ENCODE results near the gene KCTD21. TPM values are rescaled to one million over a fixed set of nuclear protein-coding genes. Genes with fewer than 3 reads are reported as not detected.

The KCTD21 gene
- total and polyA plus RNA-seq, 10 of the 15 experiments (the other 5 are each of a cell fraction or from before 2014, with no cell fraction given) = 0.63 to 5.4 (median 3.6) TPM

DNA sequence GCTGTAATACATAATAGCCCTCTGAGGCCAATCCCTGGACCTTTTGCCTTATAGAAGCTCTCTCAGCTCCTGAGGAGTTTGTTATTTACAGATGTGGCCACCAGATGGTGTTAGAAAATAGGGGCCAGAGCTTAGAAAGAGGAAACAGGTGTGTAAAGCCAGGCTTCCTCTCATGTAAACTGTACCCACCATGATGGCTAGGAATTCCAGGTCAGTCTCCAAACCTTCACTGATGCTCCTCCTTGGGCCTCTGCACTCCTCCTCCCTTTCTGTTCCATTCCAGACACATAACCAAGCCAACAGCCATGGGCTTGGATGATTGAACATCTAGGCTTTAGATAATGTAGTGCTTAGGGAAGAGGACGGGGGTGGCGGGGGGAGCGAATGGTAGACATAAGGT lies 40.0 kb upstream of the KCTD21 start:
- H3K36me3 ChIP-seq (ENCODE audit: control insufficient read depth in 2 of 2, insufficient read depth in 2 of 2, low read length in 1 of 2) = no peaks in the 10 kb centered on the region
- TF ChIP-seq CREB1 (IDR thresholded peaks at IDR 0.05; ENCODE audit: low read depth) (no peak), NRF1 (conservative IDR thresholded peaks at IDR 0.05; ENCODE audit: low read depth, low read length) (no peak), ATF3 (IDR thresholded peaks at IDR 0.05; ENCODE audit: borderline replicate concordance, extremely low read depth, low read depth, low read length) (no peak), NR2C1 (IDR thresholded peaks at IDR 0.05) (no peak), RAD21 (IDR thresholded peaks at IDR 0.05; ENCODE audit: insufficient read depth, low read depth, low read length) (peak; percentile 99), MEF2A (IDR thresholded peaks at IDR 0.05; ENCODE audit: insufficient read depth, low read depth, low read length) (peak; percentile 66; the same call in 1 of the 2 replicates), FOXM1 (IDR thresholded peaks at IDR 0.05; ENCODE audit: low read depth, low read length) (0 out of 2 replicates have a peak, but pooled peaks have one; percentile 56), ZZZ3 (IDR thresholded peaks at IDR 0.05; ENCODE audit: control insufficient read depth, insufficient read length, low read depth) (no peak), YY1 (IDR thresholded peaks at IDR 0.05; ENCODE audit: low read depth, low read length) (peak; percentile 76), FOXK2 (IDR thresholded peaks at IDR 0.05) (no peak), TCF12 (IDR thresholded peaks at IDR 0.05; ENCODE audit: low read depth, low read length) (peak; percentile 58; the same call in 1 of the 2 replicates), KAT2A (conservative IDR thresholded peaks at IDR 0.05; ENCODE audit: control insufficient read depth, low read depth, low read length) (no peak), MAX (IDR thresholded peaks at IDR 0.05; ENCODE audit: low read depth, low read length) (no peak), DPF2 (IDR thresholded peaks at IDR 0.05) (no peak), ETV6 (conservative IDR thresholded peaks at IDR 0.05 in 1 of 2, IDR thresholded peaks at IDR 0.05 in 1 of 2; ENCODE audit: borderline replicate concordance in 1 of 2, low read depth in 1 of 2) (0 out of 4 replicates have a peak, but pooled peaks of 1 of the 2 experiments have one; percentile 32)
- TF ChIP-seq, protein P1, sequence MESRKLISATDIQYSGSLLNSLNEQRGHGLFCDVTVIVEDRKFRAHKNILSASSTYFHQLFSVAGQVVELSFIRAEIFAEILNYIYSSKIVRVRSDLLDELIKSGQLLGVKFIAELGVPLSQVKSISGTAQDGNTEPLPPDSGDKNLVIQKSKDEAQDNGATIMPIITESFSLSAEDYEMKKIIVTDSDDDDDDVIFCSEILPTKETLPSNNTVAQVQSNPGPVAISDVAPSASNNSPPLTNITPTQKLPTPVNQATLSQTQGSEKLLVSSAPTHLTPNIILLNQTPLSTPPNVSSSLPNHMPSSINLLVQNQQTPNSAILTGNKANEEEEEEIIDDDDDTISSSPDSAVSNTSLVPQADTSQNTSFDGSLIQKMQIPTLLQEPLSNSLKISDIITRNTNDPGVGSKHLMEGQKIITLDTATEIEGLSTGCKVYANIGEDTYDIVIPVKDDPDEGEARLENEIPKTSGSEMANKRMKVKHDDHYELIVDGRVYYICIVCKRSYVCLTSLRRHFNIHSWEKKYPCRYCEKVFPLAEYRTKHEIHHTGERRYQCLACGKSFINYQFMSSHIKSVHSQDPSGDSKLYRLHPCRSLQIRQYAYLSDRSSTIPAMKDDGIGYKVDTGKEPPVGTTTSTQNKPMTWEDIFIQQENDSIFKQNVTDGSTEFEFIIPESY (IDR thresholded peaks at IDR 0.05) = no peak
- TF ChIP-seq, protein P2, sequence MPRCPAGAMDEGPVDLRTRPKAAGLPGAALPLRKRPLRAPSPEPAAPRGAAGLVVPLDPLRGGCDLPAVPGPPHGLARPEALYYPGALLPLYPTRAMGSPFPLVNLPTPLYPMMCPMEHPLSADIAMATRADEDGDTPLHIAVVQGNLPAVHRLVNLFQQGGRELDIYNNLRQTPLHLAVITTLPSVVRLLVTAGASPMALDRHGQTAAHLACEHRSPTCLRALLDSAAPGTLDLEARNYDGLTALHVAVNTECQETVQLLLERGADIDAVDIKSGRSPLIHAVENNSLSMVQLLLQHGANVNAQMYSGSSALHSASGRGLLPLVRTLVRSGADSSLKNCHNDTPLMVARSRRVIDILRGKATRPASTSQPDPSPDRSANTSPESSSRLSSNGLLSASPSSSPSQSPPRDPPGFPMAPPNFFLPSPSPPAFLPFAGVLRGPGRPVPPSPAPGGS (IDR thresholded peaks at IDR 0.05; ENCODE audit: borderline replicate concordance, insufficient read depth, low read depth, low read length, poor library complexity, severe bottlenecking) = no peak
- TF ChIP-seq, protein P3, sequence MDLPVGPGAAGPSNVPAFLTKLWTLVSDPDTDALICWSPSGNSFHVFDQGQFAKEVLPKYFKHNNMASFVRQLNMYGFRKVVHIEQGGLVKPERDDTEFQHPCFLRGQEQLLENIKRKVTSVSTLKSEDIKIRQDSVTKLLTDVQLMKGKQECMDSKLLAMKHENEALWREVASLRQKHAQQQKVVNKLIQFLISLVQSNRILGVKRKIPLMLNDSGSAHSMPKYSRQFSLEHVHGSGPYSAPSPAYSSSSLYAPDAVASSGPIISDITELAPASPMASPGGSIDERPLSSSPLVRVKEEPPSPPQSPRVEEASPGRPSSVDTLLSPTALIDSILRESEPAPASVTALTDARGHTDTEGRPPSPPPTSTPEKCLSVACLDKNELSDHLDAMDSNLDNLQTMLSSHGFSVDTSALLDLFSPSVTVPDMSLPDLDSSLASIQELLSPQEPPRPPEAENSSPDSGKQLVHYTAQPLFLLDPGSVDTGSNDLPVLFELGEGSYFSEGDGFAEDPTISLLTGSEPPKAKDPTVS (IDR thresholded peaks at IDR 0.05; ENCODE audit: low read depth, low read length) = no peak

More for the DNA sequence above, 40.0 kb upstream of the KCTD21 start:
- no peaks in the 10 kb centered on the region for H3K79me2 ChIP-seq (ENCODE audit: control insufficient read depth, insufficient read depth, low read length)
- ChIA-PET CTCF (interaction anchor here (0.6 to 8.1 kb wide), 42 partner anchors 10 to 487 kb away, joined by 3 to 181 read pairs (median 6); partner anchors contain the start of genes GAB2, KCTD21, NARS2 and USP35), POLR2A (interaction anchor here (0.6 to 1.6 kb wide), 4 partner anchors 336 to 357 kb away, joined by 3 to 6 read pairs (median 4); partner anchors contain the start of gene NARS2), SMC1A (ENCODE audit: uncharacterized antibody, unreplicated experiment) (interaction anchor here (0.8 to 3.1 kb wide), 28 partner anchors 9 to 487 kb away, joined by 3 to 89 read pairs (median 4); partner anchors contain the start of genes ALG8, GAB2 and NARS2), RAD21 (ENCODE audit: unreplicated experiment) (interaction anchor here (0.6 to 5.2 kb wide), 28 partner anchors 10 to 417 kb away, joined by 3 to 124 read pairs (median 3); partner anchors contain the start of genes ALG8, GAB2, KCTD21 and NARS2)
- H3K9ac ChIP-seq (ENCODE audit: control insufficient read depth, insufficient read depth, low read length) = no peak overlapping the region
- in situ Hi-C loops (cut with MboI) (no loop called here), intact Hi-C loops (cut with micrococcal nuclease; ENCODE audit: unreplicated experiment) (loop anchor here (1.0 kb wide), 3 partner anchors 189 to 336 kb away; partner anchors contain the start of gene GAB2)
- WGBS (ENCODE audit: insufficient coverage, insufficient replicate concordance, low lambda C conversion rate, missing lambda C conversion rate) = 98% methylated on average over 3 of the region's 3 CpGs
- no peaks in the 10 kb centered on the region for H3K27me3 ChIP-seq (replicated peaks in 1 of 2; ENCODE audit: control insufficient read depth in 2 of 2, insufficient read depth in 2 of 2, low read length in 1 of 2)
- H2AFZ ChIP-seq (ENCODE audit: control insufficient read depth, low read depth, low read length) = peak overlapping the region; percentile 41
- H3K4me1 ChIP-seq (ENCODE audit: control insufficient read depth, insufficient read depth, low read length) = peaks cover 37% of the 10 kb centered on the region
- peak; percentile 88 for ATAC-seq
- no peaks in the 10 kb centered on the region for H4K20me1 ChIP-seq (ENCODE audit: control insufficient read depth, insufficient read depth)
- H3K4me3 ChIP-seq = no peak overlapping the region
- H3K27ac ChIP-seq (ENCODE audit: control insufficient read depth, insufficient read depth) = peak overlapping the region; percentile 75
- peak overlapping the region; percentile 33 for H3K4me2 ChIP-seq (ENCODE audit: control insufficient read depth, insufficient read depth)
- no peaks in the 10 kb centered on the region for H3K9me3 ChIP-seq (replicated peaks; ENCODE audit: control insufficient read depth, insufficient read depth, low read length)
- FAIRE-seq = peak; percentile 7
- no TSS peak for BruUV-seq (replicated peaks)
- peak; percentile 51 for DNase-seq (ENCODE audit: low read depth, low spot score)

Measured in GM12878 (cell line).